ENCODE measurements around the gene WIPF2.
"Not testable (repeated sequence)": the region's sequence is repeated elsewhere in the genome, so short reads cannot be mapped to it uniquely, and the experiment has no call there.

Gene WIPF2

DNA sequence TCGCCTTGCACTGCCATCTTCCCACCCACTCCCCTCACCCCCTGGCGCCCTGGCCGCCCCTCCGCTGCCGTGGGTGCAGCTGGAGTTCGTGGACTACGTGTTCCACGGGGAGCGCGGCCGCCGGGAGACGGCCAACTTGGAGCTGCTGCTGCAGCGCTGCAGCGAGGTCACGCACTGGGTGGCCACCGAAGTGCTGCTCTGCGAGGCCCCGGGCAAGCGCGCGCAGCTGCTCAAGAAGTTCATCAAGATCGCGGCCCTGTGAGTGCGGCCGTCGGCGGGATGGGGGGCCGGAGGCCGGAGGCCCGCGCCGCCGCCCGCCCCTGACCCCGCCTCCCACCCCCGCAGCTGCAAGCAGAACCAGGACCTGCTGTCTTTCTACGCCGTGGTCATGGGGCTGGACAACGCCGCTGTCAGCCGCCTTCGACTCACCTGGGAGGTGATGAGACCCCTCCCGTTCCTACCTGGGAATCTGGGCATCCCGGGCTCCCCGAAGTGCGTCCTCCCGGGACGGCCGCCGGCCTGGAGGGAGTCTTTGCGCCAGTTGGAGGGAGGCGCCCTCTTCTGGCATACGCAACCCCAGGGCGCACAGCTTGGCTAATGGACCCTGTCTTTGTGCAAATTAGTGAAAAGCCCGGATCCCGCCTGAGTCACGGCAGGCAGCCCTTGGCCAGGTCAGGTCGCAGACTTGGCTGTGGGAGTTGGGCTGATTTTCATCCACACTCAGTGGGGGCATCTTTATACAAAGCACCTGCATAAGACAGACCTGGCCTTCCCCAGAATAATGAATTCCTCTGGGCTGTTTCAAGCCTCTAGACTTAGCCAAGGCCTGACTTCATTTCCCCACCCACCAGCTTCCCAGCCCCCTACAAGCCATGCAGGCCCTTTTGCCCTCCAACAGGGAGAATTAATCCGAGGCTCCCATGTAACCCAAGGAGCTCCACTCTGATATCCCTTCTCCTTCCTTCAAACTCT lies 27.6 kb upstream of the WIPF2 start:
- peak; percentile 32 to 42 (median 37) for DNase-seq (ENCODE audit: low read depth in 3 of 3)

DNA sequence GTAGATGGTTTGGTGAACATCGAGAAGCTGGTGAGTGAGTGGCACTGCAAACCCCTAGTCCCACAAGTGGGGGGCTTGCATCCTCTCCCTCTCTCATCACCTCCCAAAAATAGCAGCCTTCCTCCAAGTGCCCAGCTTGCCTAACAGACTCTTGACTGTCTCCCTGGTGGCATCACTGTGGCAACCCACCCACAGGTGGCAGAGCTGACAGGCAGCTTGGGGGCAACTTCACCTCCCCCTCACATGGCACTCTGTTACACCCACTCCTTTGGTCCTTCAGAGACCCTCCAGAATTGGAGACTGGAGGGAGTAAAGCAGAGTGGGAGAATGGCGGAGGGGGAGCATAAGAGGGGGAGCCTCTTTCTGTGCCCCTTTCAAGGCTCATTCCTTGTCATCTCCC lies 26.1 kb upstream of the WIPF2 start:
- DNase-seq (ENCODE audit: low read depth in 3 of 3): no peak

DNA sequence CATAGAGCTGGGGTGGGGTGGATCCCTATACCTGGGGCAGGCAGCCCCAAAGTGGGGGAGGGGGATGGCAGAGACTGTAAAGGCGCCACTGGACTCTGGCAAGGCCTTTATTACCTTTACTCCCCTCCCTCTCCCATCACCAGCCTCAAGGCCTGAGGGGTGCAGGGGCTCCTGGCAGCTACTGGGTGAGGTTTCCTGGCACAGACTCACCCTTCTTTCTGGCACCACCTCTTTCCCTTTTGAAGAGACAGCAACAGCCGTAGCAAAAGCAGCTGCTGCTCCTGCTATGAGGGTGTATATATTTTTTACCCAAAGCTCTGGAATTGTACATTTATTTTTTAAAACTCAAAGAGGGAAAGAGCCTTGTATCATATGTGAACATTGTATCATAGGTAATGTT lies 24.3 kb upstream of the WIPF2 start:
- no peak for DNase-seq (ENCODE audit: low read depth in 3 of 3)

DNA sequence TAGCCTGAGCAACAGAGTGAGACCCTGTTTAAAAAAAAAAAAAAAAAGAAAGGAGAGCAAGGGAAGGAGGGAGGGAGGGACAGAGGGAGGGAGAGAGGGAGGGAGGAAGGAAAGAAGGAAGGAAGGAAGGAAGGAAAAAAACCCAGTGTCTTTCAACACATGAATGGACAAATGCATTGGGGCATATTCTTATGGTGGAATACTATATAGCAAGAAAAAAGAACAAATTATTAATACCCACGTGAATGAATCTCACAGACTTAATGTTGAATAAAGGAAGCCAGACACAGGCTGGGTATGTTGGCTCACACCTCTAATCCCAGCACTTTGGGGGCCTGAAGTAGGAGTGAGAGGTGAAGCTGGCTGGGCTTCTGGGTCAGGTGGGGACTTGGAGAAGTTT lies 21.6 kb upstream of the WIPF2 start:
- no peak for DNase-seq (ENCODE audit: low read depth in 3 of 3)

DNA sequence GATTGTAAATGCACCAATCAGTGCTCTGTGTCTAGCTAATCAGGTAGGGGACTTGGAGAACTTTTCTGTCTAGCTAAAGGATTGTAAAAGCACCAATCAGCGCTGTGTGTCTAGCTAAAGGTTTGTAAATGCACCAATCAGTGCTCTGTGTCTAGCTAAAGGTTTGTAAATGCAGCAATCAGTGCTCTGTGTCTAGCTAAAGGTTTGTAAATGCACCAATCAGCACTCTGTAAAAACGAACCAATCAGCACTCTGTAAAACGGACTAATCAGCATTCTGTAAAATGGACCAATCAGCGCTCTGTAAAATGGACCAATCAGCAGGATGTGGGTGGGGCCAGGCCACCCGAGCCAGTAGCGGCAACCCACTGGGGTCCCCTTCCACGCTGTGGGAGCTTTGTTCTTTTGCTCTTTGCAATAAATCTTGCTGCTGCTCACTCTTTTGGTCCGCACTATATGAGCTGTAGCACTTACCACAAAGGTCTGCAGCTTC lies 21.1 kb upstream of the WIPF2 start:
- DNase-seq (ENCODE audit: low read depth in 3 of 3): not testable (repeated sequence)

DNA sequence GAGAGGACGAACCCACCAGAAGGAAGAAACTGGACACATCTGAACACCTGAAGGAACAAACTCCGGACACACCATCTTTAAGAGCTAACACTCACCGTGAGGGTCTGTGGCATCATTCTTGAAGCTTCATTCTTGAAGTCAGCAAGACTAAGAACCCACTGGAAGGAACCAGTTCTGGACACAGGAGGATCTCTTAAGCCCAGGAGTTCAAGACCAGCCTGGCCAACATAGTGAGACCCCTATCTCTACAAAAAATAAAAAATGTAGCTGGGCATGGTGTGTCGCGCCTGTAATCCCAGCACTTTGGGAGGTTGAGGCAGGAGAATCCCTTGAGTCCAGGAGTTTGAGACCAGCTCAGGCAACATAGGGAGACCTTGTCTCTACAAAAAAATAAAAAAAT lies 20.5 kb upstream of the WIPF2 start:
- no peak for DNase-seq (ENCODE audit: low read depth in 3 of 3)

DNA sequence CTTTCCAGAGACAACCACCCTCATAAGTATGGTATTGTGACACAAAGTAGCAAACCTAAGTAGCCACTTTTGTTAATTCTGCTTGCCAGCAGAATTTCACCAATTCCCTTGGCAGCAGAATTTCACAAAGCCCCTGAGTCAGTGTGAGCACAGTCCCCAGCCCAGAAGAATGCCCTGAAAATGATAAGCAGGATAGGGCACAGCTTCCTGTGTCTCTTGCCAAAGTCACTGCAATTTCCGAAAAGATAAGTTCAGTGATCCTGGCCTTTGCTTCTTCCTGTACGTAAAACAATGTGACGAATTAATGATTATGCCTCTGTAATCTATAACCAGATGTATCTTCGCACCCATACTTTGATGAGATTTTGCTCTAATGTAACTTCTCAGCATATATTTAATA lies 16.0 kb upstream of the WIPF2 start:
- no peak for DNase-seq (ENCODE audit: low read depth in 3 of 3)

DNA sequence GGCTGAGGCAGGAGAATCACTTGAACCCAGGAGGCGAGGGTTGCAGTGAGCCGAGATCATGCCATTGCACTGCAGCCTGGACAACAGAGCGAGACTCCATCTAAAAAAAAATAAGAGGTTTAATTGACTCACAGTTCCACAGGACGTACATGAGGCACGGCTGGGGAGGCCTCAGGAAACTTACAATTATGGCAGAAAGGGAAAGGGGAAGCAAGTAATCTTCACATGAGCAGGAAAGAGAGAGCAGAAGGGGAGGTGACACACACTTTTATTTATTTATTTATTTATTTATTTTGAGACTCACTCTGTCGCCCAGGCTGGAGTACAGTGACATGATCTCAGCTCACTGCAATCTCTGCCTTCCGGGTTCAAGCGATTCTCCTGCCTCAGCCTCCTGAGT lies 12.9 kb upstream of the WIPF2 start:
- not testable (repeated sequence) for DNase-seq (ENCODE audit: low read depth in 3 of 3)

DNA sequence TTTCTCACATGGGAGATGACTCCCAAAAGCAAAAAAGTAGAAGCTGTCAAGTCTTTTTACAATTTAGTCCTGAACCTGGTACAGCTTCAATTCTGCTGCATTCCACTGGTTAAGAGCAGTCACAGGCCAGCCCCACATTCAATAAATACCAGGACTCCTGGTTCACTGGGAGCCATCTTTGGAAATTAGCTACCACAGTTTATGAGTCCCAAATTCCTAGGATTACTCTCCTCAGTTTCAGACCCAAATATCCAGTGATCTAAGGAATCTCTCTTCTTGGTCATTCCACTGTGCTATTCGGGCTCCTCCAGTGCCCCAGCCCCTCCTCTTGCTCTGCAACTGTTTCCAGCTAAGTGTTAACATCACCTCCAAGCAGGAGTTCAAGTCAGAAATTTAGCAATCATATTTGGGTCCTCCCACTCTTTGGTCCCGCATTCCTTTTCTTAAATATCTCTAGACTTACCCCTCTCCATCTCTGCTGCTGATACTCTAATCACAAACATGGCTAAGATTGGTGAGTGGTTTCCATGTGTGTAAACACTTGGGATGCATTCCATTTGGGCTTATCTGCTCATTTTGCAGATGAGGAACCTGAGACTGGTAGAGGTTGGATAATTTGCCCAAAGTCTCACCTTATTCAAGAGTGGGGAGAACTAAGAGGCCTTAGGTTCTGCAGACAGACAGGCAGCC lies 9.6 kb upstream of the WIPF2 start:
- no peak for DNase-seq (ENCODE audit: low read depth in 3 of 3)

DNA sequence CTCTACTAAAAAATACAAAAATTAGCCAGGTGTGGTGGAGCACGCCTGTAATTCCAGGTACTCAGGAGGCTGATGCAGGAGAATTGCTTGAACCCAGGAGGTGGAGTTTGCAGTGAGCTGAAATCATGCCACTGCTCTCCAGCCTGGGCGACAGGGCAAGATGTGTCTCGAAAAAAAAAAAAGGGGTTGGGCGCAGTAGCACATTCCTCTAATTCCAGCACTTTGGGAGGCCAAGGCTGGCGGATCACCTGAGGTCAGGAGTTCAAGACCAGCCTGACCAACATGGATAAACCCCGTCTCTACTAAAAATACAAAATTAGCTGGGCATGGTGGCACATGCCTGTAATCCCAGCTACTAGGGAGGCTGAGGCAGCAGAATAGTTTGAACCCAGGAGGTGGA lies 5.2 kb upstream of the WIPF2 start:
- DNase-seq (ENCODE audit: low read depth in 3 of 3): not testable (repeated sequence)

DNA sequence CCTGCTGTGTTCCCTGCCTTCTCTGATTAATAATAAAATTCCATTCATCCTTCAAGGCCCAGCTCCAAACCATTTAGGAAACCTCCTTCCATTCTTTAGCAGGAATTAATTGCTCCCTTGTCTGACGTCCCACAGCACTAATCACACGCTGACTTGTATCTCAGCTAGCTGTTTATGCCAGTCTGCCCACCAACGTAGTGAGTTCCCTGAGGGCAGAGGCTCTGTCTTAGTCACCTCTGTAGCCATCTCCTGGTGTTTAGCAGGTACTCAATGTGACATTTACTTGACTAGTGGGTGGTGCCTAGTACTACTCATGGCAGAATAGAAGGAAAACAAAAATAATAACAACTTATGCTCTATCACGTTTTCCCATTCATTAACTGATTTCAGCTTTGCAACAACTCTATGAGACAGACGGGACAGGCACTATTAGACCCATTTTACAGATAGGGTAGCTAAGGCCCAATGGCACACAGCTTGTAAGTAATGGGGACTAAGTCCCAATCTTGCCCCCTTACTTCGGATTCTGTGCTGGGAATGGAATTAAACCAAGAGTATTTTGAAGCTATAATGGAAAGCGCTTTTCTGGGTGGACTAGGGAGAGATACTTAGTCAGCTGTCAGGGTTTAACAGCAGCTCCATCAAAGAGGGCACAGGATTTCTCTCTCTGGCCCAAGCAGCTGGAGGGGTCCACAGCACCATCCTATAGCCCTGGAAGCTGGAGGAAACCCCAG lies 931 bp upstream of the WIPF2 start:
- no peak for DNase-seq (ENCODE audit: low read depth in 3 of 3)

DNA sequence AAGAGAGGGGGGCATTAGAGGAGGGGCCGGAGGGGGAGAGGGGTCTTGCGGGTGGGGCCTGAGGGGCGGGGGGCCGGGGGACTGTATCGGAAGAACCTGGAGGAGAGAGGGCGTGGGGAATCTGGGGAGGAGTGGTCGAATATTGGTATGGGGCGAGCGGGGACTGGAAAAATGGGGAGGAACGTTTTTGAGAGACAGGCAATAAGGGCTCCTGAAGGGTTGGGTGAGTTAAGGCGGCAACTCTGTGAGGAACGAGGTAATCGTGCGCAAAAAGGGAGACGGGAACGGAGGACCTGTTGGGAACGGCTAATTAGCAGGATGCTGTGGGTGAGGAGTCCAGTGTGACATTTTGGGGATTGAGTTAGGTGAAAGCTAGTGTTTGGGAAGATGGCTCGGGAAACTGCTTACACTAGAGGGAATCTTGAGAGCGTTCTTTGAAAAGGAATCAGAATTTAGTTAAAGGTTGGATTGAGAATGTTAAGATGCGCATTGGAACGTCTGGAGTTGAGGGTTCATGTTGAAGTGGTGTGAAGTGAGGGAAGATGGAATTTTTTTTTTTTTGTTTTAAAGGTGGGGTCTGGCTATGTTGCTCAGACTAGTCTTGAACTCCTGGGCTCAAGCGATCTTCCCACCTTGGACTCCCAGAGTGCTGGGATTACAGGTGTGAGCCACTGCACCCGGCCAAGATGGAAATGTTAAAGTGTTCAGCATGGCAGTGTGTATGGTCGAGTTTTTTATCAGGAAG lies 662 bp downstream of the WIPF2 start:
- DNase-seq (ENCODE audit: low read depth in 3 of 3): no peak

DNA sequence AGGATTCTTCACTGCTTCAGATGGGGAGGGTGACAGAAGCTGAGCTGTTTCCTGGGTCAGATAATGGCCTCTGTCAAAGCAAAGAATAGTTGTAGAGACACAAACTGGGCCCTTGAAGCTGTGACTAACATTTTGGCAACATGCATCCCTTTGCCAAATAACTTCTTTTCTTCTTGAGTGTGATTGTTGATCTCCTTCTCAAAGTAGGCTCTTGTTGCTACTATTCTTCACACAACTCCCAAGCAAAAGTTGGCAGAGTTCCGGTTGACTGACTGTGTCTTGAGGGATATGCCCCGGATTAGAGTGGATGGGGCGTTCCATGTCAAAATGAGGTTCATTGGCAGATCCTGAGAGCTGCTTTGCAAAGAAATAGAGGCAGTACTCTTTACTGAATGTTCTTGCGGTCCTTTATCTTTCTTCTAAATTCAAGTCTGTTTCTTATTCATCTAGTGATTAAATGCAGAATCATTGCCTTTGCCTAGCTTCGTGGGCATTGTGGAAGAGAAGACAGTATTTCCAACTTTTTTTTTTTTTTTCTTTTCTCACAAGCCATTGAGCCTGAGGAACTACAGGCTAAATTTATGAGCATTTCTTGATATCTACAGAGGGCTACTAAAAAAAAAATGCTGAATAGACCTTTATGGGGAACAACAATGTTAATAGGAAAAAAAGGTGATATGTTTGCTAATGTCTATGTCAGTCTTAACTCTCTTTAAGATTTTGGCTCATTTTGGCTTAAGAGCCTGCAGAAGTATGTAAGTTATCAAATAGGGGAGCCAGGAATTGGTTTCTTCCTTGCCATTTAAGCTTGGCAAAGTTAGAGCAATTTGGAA lies 5.8 kb downstream of the WIPF2 start:
- no peak for DNase-seq (ENCODE audit: low read depth in 3 of 3)

DNA sequence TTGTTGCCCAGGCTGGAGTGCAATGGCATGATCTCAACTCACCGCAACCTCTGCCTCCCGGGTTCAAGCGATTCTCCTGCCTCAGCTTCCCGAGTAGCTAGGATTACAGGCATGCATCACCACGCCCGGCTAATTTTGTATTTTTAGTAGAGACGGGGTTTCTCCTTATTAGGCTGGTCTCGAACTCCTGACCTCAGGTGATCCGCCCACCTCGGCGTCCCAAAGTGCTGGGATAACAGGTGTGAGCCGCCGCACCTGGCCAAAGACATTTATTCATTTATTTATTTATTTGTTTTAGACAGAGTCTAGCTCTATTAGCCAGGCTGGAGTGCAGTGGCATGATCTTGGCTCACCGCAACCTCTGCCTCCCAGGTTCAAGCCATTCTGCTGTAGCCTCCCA lies 10.0 kb downstream of the WIPF2 start:
- not testable (repeated sequence) for DNase-seq (ENCODE audit: low read depth in 3 of 3)

DNA sequence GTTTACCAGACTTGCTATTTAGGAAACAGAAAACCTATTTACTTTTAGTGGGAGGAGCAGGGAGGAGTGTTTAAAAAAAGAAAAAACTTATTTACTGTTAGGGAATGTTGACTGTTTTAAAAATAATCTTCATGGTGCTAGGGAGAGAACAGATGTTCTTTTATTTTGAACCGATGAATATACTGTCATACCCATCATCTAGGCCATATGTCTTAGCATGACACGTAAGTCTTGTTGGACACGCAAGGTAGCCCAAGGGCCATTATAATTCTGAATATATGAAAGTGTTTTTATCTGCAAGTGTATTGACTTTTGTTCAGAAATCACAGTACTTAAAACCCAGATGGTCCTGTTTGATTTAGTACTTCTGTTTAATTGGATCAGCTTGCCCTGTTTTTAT lies 11.6 kb downstream of the WIPF2 start:
- DNase-seq (ENCODE audit: low read depth in 3 of 3): no peak

DNA sequence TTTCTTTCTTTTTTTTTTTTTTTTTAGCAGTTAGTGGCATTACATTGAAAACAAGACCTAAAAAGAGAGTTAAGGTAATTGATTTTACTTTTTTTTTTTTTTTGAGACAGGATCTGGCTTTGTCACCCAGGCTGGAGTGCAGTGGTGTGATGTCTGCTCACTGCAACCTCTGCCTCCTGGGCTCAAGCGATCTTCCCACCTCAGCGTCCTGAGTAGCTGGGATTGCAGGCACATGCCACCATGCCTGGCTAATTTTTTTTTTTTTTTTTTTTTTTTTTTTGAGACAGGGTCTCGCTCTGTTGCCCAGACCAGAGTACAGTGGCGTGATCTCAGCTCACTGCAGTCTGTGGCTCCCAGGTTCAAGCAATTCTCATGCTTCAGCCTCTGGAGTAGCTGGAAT lies 12.8 kb downstream of the WIPF2 start:
- DNase-seq (ENCODE audit: low read depth in 3 of 3): not testable (repeated sequence)

DNA sequence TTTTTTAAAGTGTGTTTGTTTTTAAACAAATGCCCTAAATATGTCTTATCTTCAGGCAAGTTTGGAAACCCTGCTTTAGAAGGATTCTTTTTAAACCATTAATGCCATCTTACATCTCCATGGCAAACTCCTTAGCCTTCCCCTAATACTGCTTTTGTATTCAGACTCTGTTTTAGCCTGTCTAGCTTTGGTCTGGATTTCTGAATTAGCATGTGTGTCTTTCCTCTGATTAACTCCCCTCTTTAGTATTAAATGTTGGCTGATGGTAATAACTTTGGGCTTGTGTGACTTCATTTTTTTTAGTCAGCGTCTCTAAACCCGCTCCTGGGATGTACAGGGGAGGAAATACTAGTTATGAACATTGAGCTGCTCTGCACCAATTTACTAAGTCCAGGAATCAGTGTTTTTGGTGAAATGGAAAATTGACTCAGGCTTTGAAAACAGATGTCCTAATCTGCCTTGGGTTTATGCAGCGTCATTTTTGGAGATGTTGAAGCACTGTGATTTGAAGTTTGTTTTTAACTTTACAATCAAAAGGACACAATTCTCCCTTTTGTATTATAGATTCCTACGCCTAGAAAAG lies 22.2 kb downstream of the WIPF2 start:
- DNase-seq (ENCODE audit: low read depth in 3 of 3): no peak

DNA sequence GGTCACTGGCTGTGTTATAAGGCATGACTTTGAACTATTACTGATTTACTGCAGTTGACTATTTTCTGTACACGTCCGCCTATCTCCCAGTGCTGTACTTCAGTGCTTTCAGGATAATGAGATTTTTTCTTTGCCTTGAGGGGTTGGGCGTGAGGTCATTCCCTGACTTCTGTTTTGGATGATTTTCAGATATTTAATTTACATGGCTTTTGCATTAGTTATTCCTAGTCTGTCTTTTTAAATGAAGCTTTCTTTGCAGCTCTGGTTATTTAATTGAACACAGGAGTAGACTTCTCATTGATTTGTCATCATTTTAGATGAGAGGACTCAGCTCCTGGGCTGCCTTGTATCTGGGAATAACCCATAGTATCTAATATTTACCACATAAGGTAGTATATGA lies 23.7 kb downstream of the WIPF2 start:
- DNase-seq (ENCODE audit: low read depth in 3 of 3): no peak

DNA sequence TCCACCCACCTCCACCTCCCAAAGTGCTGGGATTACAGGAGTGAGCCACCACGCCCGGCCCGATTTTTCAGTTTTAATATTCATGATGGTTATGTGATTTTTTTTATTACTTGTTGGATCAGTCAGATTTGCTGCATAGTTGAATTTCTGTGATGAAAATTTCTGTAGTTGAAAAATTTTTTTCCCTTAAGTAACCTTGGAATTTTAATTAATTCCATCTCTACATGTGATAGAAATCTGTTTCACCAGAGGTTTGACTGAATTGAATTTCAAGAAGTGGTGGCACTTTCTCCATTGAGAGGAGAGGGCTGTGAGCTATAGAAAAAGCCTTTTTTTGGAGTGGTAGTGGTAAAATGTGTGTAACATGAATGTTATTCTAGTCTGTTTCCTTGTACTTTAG lies 24.7 kb downstream of the WIPF2 start:
- DNase-seq (ENCODE audit: low read depth in 3 of 3): no peak

DNA sequence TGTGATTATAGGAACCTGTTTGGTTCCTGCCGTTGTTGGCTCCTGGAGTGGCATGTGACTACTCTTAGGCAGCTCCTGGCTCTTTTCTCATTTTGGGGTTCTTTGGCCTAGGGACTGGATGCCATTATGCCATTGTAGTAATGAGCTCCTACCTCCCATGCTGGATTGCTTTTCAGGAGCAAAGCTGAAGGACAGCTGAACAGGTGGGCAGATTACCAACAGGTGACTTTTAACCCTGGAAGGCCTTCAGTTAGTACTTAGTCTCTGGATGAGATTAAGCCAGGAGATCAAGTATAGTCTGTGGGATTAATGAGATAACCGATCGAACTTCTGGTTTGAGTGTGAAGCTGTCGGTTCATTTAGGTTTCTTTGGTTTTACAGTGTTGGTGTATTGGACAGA lies 25.2 kb downstream of the WIPF2 start:
- DNase-seq (ENCODE audit: low read depth in 3 of 3): no peak
